OCI-LY3 (cell line): ENCODE results near the gene KRT1.

Experiments
- H2AFZ ChIP-seq: fragments of 200-600, 300-600 bp; shearing (Covaris generic); 2 replicates; pipeline ENCODE4 v1.6.0; 2014; ENCODE audit warnings: antibody characterized with exemption, low read depth, low read length
- H3K27ac ChIP-seq: fragments of 200-600, 300-600 bp; sonication (generic); 2 replicates; pipeline ENCODE4 v1.5.1; 2014; ENCODE audit warnings: mild to moderate bottlenecking, low read length, moderate library complexity, mixed read lengths
- H3K27me3 ChIP-seq: fragments of 200-600, 300-600 bp; sonication (generic); 2 replicates; pipeline ENCODE4 v1.6.1; 2014; ENCODE audit warnings: low read depth, low read length, mixed read lengths
- H3K36me3 ChIP-seq: fragments of 200-600, 300-600 bp; sonication (generic); replicated peaks from 2 replicates; pipeline ENCODE3; 2014; ENCODE audit warnings: low read depth, low read length, mixed read lengths
- H3K4me1 ChIP-seq: fragments of 300-600, 200-600 bp; sonication (generic); 2 replicates; pipeline ENCODE4 v1.6.1; 2014; ENCODE audit warnings: low read length, mixed read lengths
- H3K4me2 ChIP-seq: fragments of 200-600, 300-600 bp; sonication (generic); 2 replicates; pipeline ENCODE4 v1.6.1; 2014; ENCODE audit warnings: low read length, mixed read lengths
- H3K4me3 ChIP-seq: fragments of 300-600, 200-600 bp; sonication (generic); 2 replicates; pipeline ENCODE4 v1.5.1; 2014; ENCODE audit warnings: antibody characterized with exemption, mild to moderate bottlenecking, low read length, moderate library complexity
- H3K79me2 ChIP-seq: fragments of 300-600, 200-600 bp; shearing (Covaris generic); 2 replicates; pipeline ENCODE4 v1.6.1; 2014; ENCODE audit warnings: mild to moderate bottlenecking, low read length, mixed read lengths
- H3K9ac ChIP-seq: fragments of 300-600, 200-600 bp; shearing (Covaris generic); 2 replicates; pipeline ENCODE4 v1.6.0; 2014; ENCODE audit warnings: mild to moderate bottlenecking, low read length, moderate library complexity
- H3K9me3 ChIP-seq: fragments of 200-600, 300-600 bp; shearing (Covaris generic); 2 replicates; pipeline ENCODE4 v1.6.1; 2014; ENCODE audit warnings: low read length, mixed read lengths; ENCODE audit not compliant: insufficient read depth
- H4K20me1 ChIP-seq: fragments of 200-600, 300-600 bp; sonication (generic); 2 replicates; pipeline ENCODE4 v1.6.1; 2016; ENCODE audit warnings: low read length, mixed read lengths; ENCODE audit not compliant: insufficient read depth
- EZH2phosphoT487 ChIP-seq: fragments of 200-600 bp; shearing (Covaris generic); IDR thresholded peaks from 2 replicates; pipeline ENCODE4 v1.6.1; 2018; ENCODE audit warnings: antibody characterized with exemption, mixed run types, low read depth
- TF ChIP-seq, protein P1 (sequence below): fragments of 200-600, 300-600 bp; sonication (generic); IDR thresholded peaks from 2 replicates; pipeline ENCODE4 v1.5.1; 2014; ENCODE audit warnings: antibody characterized with exemption, low read length, low read depth

The KRT1 gene

DNA sequence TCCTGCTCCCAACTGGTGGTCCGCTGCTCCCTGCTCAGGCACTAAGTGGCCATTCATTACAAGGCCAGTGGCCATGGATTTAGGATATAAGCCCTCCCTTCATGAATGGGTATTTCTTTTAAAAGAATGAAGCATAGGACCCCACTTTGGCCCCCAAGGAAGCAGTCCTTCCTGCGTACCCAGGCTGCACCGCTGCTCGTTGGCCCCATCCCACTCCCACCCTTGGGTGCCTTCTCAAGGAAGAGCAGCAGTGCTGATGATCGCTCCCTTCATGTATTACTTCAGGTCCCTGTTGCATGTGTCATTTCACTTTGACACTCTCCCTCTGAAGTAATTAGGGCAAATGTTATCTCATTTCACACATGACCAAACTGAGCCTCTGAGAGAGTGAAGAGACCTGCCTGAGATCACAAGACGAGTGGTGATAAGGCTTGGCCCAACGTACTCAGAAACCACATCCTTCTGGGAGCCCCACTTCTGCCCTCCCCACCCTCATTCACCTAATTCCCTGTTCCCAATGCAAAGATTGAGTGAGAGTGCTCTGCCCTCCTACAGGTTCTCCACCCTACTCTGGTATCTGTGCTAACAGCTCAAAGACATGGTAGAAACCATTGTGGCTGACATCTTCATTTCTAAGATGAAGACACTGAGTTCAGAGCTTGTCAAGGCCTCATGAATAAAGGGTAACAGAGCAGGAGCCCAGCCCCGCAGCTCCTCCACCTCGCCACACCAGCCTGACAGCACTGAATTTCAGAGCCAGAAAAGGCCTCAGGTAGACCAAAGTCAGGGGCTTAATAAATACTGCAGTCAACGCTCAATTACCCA, 17.9 kb downstream of the KRT1 start:
- H4K20me1 ChIP-seq, result no peaks in the 10 kb centered on the region
- no peak overlapping the region for H3K4me3 ChIP-seq
- no peak overlapping the region for H3K9ac ChIP-seq
- no peak overlapping the region for H3K27ac ChIP-seq
- no peaks in the 10 kb centered on the region for H3K4me1 ChIP-seq
- H3K79me2 ChIP-seq, result no peaks in the 10 kb centered on the region
- H3K27me3 ChIP-seq, result peaks cover 58% of the 10 kb centered on the region
- H3K9me3 ChIP-seq, result no peaks in the 10 kb centered on the region
- no peaks in the 10 kb centered on the region for H3K36me3 ChIP-seq
- no peak overlapping the region for H3K4me2 ChIP-seq
- no peak for TF ChIP-seq EZH2phosphoT487
- TF ChIP-seq, protein P1, sequence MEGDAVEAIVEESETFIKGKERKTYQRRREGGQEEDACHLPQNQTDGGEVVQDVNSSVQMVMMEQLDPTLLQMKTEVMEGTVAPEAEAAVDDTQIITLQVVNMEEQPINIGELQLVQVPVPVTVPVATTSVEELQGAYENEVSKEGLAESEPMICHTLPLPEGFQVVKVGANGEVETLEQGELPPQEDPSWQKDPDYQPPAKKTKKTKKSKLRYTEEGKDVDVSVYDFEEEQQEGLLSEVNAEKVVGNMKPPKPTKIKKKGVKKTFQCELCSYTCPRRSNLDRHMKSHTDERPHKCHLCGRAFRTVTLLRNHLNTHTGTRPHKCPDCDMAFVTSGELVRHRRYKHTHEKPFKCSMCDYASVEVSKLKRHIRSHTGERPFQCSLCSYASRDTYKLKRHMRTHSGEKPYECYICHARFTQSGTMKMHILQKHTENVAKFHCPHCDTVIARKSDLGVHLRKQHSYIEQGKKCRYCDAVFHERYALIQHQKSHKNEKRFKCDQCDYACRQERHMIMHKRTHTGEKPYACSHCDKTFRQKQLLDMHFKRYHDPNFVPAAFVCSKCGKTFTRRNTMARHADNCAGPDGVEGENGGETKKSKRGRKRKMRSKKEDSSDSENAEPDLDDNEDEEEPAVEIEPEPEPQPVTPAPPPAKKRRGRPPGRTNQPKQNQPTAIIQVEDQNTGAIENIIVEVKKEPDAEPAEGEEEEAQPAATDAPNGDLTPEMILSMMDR, result no peak
- H2AFZ ChIP-seq, result no peak overlapping the region

GRCh38 chr12:52661668-52662067, 18.5 kb downstream of the KRT1 start:
- TF ChIP-seq EZH2phosphoT487, result no peak
- TF ChIP-seq, protein P1, result no peak
- no peak overlapping the region for H3K27ac ChIP-seq
- H3K79me2 ChIP-seq, result no peaks in the 10 kb centered on the region
- H3K27me3 ChIP-seq, result peaks cover 63% of the 10 kb centered on the region
- no peaks in the 10 kb centered on the region for H3K9me3 ChIP-seq
- H3K36me3 ChIP-seq, result no peaks in the 10 kb centered on the region
- H2AFZ ChIP-seq, result no peak overlapping the region
- H4K20me1 ChIP-seq, result no peaks in the 10 kb centered on the region
- no peaks in the 10 kb centered on the region for H3K4me1 ChIP-seq
- H3K9ac ChIP-seq, result no peak overlapping the region
- H3K4me2 ChIP-seq, result no peak overlapping the region
- no peak overlapping the region for H3K4me3 ChIP-seq

GRCh38 chr12:52660934-52661499, 19.2 kb downstream of the KRT1 start:
- no peak for TF ChIP-seq EZH2phosphoT487
- TF ChIP-seq, protein P1, result no peak
- Histone ChIP-seq H3K9ac (no peak overlapping the region), H2AFZ (no peak overlapping the region), H3K4me2 (no peak overlapping the region), H3K36me3 (no peaks in the 10 kb centered on the region), H3K27me3 (peaks cover 63% of the 10 kb centered on the region), H3K27ac (no peak overlapping the region), H3K4me3 (no peak overlapping the region), H3K4me1 (no peaks in the 10 kb centered on the region), H3K9me3 (no peaks in the 10 kb centered on the region), H4K20me1 (no peaks in the 10 kb centered on the region), H3K79me2 (no peaks in the 10 kb centered on the region)

DNA sequence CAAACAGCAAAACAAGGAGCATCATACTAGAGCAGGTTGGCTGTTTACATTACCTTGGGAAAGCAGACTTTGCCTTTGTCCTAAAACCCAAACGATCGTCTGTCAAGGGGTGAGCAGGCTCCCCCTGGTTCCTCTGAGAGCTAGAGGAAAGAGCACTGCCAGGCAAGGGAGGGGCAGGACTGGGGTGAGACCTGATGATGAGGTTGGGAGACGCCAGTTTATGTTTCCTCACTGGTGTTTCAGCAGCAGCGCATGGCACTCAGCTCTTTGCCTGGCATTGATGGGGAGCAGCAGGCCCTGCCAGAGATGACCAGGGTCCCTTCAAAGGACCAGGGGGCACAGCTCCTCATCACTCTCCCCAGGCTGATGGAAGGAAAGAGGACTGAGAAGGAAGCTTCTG, 20.3 kb downstream of the KRT1 start:
- no peaks in the 10 kb centered on the region for H3K4me1 ChIP-seq
- no peak overlapping the region for H3K9ac ChIP-seq

More for the DNA sequence above, 20.3 kb downstream of the KRT1 start:
- Histone ChIP-seq H3K27me3 (peaks cover 63% of the 10 kb centered on the region), H3K27ac (no peak overlapping the region), H3K79me2 (no peaks in the 10 kb centered on the region), H3K36me3 (no peaks in the 10 kb centered on the region), H3K9me3 (no peaks in the 10 kb centered on the region), H2AFZ (no peak overlapping the region), H3K4me2 (no peak overlapping the region), H3K4me3 (no peak overlapping the region), H4K20me1 (no peaks in the 10 kb centered on the region)
- TF ChIP-seq EZH2phosphoT487, result no peak
- TF ChIP-seq, protein P1, result no peak
